ENCODE measurements around the gene GRIP1.
A peak's percentile ranks its signal among the peaks of the same experiment; 100 is the strongest.

Gene GRIP1

GRCh38 chr12:66693901-66694513, 15.1 kb upstream of the GRIP1 start:
- peak; percentile 81 for DNase-seq (ENCODE audit: low read depth)

- DNase-seq (ENCODE audit: low read depth): no peak
These were observed 14.1 kb upstream of the GRIP1 start for GRCh38 chr12:66692986-66693385.

GRCh38 chr12:66692170-66692569, 13.3 kb upstream of the GRIP1 start:
- no peak for DNase-seq (ENCODE audit: low read depth)

GRCh38 chr12:66688846-66689439, 10.1 kb upstream of the GRIP1 start:
- DNase-seq (ENCODE audit: low read depth): peak; percentile 44

- DNase-seq (ENCODE audit: low read depth): no peak
These were observed 5.3 kb upstream of the GRIP1 start for GRCh38 chr12:66684222-66684621.

GRCh38 chr12:66683822-66684221, 4.9 kb upstream of the GRIP1 start:
- no peak for DNase-seq (ENCODE audit: low read depth)

- no peak for DNase-seq (ENCODE audit: low read depth)
These were observed 4.2 kb upstream of the GRIP1 start for GRCh38 chr12:66683073-66683472.

GRCh38 chr12:66679461-66680084, 697 bp upstream of the GRIP1 start:
- DNase-seq (ENCODE audit: low read depth): no peak

GRCh38 chr12:66676241-66676640, 2.6 kb downstream of the GRIP1 start:
- DNase-seq (ENCODE audit: low read depth): no peak

GRCh38 chr12:66674495-66675122, 4.3 kb downstream of the GRIP1 start:
- DNase-seq (ENCODE audit: low read depth): no peak

- no peak for DNase-seq (ENCODE audit: low read depth)
These were observed 9.3 kb downstream of the GRIP1 start for GRCh38 chr12:66669541-66669940.

GRCh38 chr12:66668311-66668710, 10.6 kb downstream of the GRIP1 start:
- DNase-seq (ENCODE audit: low read depth): no peak

- no peak for DNase-seq (ENCODE audit: low read depth)
These were observed 11.0 kb downstream of the GRIP1 start for GRCh38 chr12:66667906-66668305.

GRCh38 chr12:66666481-66666880, 12.4 kb downstream of the GRIP1 start:
- DNase-seq (ENCODE audit: low read depth): no peak

- DNase-seq (ENCODE audit: low read depth): peak; percentile 16
These were observed 13.4 kb downstream of the GRIP1 start for GRCh38 chr12:66665435-66665985.

- no peak for DNase-seq (ENCODE audit: low read depth)
These were observed 14.8 kb downstream of the GRIP1 start for GRCh38 chr12:66664076-66664475.

- no peak for DNase-seq (ENCODE audit: low read depth)
These were observed 15.3 kb downstream of the GRIP1 start for GRCh38 chr12:66663611-66664010.

GRCh38 chr12:66662729-66663128, 16.1 kb downstream of the GRIP1 start:
- DNase-seq (ENCODE audit: low read depth): peak; percentile 53

GRCh38 chr12:66662179-66662578, 16.7 kb downstream of the GRIP1 start:
- DNase-seq (ENCODE audit: low read depth): no peak

GRCh38 chr12:66661357-66661756, 17.5 kb downstream of the GRIP1 start:
- no peak for DNase-seq (ENCODE audit: low read depth)

- no peak for DNase-seq (ENCODE audit: low read depth)
These were observed 25.1 kb downstream of the GRIP1 start for GRCh38 chr12:66653796-66654195.

- DNase-seq (ENCODE audit: low read depth): peak; percentile 9
These were observed 30.7 kb downstream of the GRIP1 start for GRCh38 chr12:66648033-66648735.

Measured in ELR (cell line).